GM11168 (cell line): Measurements from ENCODE around the gene ZNF564.
"Not testable (repeated sequence)": the region's sequence is repeated elsewhere in the genome, so short reads cannot be mapped to it uniquely, and the experiment has no call there.

Experiments
- in situ Hi-C: fragments of 300-500 bp; cut with MboI; formaldehyde crosslinking; loops from one replicate; pipeline ENCODE4 v1.12.0; 2022; ENCODE audit warnings: low sequenced_read_pairs; ENCODE audit not compliant: unreplicated experiment

Gene ZNF564

DNA sequence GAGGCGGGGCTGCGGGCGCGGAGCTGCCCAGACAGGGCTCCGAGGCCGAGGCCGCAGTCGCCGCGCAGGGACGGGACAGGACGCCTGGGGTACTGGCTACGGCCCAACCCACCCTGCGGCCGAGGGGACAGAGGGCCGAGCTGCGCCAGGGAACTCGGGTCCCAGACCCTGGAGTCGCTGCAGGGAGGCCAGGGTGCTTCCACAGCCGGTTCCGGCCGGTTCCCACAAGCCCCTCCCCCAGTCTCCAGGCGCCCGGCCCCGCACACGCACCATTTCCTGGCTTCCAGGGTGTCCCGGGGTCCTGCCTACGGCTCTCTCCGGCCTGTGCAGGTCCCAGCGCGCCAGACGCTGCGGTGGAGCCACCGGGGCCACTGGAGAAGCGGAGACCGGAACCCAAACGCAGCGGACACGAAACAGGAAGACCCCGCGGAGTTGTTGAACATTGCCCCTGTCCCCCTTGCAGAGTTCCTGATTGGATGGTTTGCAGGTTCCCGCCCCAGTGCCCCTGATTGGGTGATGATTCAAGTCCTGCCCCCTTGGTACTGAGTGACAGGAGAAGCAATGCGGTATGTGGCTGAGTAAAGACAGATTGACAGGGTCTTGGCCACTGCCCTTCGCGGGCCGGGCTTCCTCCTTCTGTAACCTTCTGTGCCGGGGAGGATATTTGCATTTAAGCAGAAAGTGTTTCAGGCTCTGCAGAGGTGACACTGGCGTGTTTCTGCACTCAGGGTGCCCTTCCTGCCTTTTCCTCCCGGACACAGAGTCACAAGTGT lies at the start of gene ZNF564:
Gene ZNF564, minus strand, starts transcription at position 423 of the 773 bp plus-strand sequence. Its CDS starts 150 bp downstream, at position 273.
- in situ Hi-C loops = no loop called here

DNA sequence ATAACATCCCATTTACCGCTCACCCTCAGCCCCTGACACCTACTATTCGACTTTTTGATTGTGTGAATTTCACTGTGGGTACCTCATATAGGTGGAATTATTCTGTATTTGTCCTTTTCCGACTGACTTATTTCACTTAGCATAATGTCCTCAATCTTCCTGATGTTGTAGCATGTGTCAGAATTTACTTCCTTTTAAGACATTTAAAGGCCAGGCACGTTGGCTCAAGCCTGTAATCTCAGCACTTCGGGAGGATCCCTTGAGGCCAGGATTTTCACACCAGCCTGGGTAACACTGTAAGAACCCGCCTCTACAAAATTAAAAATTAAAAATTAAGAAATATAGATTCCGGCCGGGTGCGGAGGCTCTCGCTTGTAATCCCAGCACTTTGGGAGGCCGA lies 46.3 kb upstream of the ZNF564 start:
- in situ Hi-C loops = no loop called here

DNA sequence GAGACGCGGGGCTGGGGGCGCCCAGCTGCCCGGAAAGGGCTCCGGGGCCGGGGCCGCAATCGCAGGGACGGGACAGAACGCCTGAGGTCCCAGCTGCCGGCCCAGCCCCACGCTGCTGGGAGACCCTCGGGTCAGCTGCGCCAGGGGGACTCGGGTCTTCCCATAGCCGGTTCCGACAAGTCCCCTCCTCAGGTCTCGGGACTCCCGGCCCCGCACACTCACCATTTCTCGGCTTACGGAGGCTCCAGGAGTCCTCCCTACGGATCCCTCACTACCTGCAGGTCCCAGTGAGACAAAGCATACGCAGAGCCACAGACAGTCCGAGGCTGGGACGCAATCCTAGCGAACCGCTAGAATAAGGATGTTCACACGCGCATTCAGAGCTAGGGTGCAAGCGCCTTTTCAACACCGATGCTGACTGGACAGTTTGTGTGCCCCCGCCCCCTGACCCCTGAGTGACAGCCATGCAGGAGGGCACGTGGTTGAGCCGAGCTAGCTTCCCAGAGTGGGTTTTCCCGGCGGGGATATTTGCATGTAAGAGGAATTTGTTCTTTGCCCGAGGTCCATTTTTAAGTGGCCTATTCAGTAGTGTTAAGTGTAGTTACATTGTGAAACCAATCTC lies 45.8 kb upstream of the ZNF564 start:
- in situ Hi-C loops = no loop called here

DNA sequence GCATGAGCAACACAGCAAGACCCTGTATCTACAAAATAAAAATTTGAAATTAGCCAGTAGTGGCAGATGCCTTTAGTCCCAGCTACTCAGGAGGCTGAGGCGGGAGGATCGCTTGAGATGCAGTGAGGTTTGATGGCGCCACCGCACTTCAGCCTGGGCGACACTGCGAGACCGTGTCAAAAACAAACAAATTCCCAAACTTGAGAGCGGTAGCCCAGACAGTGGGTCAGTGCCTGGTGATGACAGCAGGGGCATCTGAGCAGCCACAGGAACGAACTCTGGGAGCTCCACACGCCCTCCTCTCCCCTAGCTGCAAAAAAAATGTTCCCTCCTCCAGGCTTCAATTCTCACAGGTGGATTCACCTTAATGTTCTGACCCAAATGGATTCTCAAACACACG lies 45.2 kb upstream of the ZNF564 start:
- in situ Hi-C loops = no loop called here

DNA sequence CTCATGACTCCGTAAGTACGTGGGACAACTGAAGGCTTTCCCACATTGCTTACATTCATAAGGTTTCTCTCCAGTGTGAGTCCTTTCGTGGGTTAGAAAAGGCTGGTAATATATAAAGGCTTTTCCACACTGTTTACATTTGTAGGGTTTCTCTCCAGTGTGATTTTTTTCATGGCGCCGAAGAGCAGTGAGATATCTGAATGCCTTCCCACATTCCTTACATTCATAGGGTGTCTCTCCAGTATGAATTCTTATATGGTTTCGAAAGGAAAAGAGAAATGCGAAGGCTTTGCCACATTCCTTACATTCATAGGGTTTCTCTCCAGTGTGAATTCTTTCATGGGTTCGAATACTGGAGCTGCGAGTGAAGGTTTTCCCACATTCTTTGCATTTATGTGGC lies 29.8 kb upstream of the ZNF564 start:
- in situ Hi-C loops = no loop called here

DNA sequence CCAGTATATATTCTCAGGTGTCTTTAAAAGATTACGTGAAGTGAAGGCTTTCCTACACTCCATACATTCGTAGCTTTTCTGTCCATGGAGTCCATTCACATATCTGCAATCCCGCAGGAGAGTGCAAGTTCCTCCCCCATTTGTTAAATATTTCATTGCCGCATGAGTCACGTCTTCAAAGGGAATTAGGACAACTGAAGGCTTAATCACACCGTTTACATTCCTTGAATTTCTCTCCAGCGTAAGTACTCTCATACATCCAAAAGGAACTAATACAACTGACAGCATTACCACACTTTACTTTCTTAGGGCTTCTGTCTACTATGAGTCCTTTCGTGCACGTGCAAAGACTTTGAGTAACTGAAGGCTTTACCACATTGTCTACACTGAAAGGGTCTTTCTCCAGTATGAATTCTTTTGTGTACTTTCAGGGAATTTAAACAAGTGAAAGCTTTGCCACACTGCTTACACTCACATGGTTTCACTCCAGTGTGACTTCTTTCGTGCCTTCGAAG lies 29.0 kb upstream of the ZNF564 start:
- in situ Hi-C loops = no loop called here

DNA sequence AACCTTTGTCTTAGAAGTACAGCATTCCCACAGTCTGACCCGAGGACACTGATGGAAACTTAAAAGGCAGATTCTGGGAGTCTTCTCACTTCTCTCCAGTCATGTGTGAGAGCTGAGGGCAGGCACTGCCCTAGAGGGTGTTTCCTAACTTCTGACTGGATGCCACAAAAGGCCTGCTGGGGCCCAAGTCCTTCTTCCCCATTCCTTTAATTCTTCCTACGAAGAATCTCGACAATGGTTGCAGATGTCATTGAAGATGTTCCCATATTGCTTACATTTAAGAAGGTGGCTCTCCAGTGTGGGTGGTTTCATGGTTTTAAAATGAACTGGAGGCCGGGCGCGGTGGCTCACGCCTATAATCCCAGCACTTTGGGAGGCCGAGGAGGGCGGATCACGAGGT lies 27.4 kb upstream of the ZNF564 start:
- in situ Hi-C loops = no loop called here

DNA sequence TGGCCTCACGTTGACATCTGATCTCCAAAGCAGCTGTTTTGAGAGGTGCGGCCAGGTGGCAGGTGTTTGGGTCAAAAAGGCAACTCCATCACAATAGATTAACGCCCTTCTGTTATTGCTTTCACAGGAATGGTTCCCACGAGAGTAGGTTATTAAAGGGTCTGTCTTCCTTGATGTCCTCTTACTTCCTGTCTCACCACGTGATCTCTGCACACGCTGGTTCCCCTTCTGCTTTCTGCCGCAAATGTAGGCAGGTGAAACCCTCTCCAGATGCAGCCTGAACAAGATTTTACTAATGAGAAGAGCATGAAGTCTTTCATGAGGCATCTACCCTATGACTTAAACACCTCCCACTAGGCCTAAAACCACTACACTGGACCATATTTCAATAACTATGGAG lies 22.8 kb upstream of the ZNF564 start:
- in situ Hi-C loops = no loop called here

DNA sequence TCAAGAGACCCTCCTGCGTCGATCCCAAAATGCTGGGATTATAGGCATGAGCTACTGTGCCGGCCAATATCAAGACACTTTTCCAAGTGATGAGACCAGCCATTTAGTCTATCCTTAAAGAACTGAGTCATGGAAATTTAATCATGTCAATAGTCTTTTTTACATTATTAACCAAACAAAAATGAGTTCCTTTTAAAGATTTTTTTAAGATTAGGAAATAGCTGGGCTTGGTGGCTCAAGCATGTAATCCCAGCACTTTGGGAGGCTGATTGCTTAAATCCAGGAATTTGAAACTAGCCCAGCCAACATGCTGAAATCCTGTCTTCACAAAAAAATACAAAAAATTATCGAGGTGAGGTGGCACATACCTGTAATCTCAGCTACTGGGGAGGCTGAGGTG lies 16.7 kb upstream of the ZNF564 start:
- in situ Hi-C loops = no loop called here

DNA sequence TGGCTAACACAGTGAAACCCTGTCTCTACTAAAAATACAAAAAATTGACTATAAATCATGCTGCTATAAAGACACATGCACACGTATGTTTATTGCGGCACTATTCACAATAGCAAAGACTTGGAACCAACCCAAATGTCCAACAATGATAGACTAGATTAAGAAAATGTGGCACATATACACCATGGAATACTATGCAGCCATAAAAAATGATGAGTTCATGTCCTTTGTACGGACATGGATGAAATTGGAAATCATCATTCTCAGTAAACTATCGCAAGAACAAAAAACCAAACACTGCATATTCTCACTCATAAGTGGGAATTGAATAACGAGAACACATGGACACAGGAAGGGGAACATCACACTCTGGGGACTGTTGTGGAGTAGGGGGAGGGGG lies 15.1 kb upstream of the ZNF564 start:
- in situ Hi-C loops = not testable (repeated sequence)

DNA sequence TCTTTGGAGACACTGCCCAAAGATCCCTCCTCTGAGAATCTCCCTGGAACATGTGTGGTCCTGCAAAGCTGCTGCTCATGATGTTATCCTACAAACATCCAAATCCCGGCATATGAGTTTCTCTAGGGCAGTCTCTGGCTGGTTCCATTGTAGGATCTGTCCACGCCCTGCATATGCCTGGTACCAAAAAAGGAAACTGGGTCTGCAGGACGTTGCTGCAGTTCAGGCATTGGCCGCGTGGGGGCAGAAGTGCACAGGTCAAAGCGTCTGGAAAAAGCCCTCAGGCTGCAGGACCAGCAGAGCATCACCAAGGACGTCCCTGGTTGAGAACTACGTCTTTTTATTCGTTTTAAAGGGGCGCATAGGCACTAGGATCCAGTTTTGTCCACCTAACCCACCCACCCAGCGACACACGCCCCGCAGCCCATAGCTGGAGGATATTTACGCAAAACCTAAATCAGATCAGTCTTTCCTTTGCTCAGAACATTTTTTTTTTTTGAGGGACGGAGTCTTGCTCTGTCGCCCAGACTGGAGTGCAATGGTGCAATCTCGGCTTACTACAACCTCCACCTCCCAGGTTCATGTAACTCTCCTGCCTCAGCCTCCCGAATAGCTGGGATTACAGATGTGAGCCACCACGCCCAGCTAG lies 12.9 kb upstream of the ZNF564 start:
- in situ Hi-C loops = loop anchor here (5.0 kb wide), 1 partner anchor 108 kb away; no protein-coding TSS in a partner anchor

DNA sequence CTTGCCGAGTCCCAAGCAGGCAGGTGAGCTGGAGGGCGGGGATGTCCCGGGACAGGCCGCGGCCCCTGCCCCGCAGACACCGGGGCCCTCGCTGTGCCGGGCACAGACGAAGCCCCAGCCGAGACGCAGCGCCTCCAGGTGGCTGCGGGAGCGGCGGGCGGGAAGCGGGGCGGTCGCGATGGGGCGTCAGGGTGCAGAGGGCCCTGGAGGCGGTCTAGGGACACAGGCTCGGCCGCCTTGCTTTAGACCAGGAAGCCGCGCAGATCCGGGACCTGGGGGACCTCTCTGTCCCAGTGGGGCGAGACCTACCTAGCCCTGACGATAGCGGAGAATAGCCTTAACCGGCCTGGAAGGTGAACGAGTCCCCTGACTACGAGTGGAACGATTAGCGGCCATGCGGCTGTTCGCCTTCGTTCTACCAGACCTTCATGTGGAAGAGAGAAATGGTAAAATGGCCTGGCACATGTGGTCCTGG lies 4.2 kb upstream of the ZNF564 start:
- in situ Hi-C loops = no loop called here

DNA sequence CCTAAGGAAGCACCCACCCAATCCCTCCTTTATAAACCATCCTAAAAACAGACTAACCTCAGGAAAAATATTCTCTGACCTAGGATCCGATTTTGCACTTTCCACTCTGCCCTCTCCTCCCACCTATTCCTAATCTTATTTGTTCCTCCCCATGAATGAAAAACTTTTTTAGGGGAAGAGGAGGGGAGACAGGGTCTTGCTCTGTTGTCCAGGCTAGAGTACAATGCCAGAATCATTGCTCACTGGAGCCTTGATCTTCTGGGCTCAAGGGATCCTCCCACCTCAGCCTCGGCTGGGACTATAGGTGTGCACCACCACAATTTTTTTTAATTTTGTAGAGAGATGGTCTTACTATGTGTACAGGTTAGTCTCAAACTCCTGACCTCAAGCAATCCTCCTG lies 4.4 kb downstream of the ZNF564 start:
- in situ Hi-C loops = no loop called here

DNA sequence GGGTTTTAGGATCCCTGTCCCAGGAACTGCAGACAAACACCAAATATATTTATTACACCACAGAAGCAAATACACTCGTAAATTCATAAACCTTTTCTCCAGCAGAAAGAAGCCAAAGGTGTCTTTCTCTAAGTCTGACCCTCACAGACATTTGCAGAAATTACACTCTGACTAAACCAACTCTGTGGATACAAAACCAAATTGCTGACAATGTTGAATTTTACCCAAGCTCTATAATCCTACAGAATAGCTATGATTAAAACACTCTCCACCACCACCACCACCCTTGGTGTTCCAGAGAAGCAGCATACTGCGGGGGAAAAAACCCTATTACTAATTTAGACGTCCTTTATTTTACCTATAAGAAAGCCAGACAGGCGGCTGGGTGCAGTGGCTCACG lies 5.2 kb downstream of the ZNF564 start:
- in situ Hi-C loops = no loop called here

DNA sequence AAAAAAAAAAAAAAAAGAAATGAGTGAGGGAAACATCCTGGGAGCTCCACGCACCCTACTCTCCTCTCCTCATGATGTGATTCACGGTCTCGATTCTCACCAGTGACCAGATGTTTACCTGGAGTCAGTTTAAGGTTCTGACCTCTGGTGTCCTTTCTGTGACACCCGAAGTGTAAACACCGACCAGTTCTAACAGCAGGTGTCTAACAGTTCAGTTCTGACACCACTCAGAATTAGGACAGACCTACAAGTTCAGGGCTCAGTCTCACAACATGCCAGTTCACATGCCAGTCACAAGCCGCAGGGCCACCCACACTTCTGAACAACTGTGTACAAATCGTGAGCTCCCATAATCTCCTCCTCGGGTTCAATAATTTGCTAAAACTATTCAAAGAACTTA lies 6.0 kb downstream of the ZNF564 start:
- in situ Hi-C loops = no loop called here

DNA sequence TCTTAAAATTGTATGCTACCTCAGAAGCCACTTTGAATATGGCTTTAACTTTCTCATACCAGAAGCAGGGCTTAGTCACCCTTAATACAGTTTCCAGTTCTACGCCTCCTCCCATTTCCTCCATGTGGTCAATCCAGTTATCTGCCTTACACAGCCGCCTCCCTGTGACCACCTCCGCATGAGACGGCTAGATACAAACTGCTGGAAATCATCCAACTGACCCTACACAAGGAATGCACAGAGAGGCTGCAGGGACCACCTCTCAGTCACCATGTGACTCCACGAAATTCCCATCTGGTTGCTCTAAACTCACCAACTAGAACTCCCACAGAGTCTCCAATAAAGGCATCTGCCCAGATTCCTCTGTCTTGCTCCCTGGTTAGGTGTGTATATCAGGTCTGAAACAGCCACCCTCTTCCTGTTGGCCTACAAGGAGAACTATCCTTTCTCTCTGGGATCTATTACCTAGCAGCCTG lies 6.8 kb downstream of the ZNF564 start:
- in situ Hi-C loops = no loop called here

DNA sequence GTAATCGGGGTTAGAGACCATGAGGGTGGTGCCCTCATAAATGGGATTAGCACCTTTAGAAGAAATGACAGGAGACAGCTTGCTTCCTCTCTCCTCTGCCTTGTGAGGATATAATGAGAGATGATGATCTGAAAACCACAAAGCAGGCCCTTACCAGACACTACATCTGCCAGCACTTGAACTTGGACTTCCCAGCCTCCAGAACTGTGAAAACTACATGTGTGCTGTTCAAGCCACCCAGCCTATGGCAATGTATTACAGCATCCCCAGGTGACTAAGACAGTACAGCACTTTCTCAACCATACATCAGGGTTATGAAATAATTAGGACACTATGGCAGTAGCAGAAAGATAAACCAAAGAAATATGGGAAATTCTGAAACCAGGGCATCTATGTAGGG lies 7.4 kb downstream of the ZNF564 start:
- in situ Hi-C loops = no loop called here

DNA sequence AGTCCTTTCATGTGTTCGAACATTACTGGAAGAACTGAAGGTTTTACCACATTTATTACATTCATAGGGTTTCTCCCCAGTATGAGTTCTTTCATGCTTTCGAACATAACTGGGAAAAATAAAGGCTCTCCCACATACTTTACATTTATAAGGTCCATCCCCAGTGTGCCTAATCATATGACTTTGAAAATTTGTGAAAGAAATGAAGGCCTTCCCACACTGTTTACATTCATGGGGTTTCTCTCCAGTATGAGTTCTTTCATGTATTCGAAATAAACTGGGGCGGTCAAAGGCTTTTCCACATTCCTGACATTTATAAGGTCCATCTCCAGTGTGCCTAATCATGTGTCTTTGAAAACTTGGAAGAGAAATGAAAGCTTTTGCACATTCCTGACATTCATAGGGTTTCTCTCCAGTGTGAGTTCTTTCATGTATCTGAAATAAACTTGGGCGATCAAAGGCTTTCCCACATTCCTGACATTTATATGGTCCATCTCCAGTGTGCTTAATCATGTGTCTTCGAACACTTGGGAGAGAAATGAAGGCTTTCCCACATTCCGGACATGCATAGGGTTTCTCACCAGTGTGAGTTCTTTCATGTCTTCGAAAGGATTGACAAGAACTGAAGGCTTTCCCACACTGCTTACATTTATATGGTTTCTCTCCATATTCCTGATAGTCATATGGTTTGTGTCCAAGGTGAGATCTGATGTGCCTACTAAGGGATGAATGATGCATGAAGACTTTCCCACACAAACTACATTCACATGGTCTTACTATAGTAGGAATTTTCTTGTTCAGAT lies 24.0 kb downstream of the ZNF564 start:
- in situ Hi-C loops = no loop called here

DNA sequence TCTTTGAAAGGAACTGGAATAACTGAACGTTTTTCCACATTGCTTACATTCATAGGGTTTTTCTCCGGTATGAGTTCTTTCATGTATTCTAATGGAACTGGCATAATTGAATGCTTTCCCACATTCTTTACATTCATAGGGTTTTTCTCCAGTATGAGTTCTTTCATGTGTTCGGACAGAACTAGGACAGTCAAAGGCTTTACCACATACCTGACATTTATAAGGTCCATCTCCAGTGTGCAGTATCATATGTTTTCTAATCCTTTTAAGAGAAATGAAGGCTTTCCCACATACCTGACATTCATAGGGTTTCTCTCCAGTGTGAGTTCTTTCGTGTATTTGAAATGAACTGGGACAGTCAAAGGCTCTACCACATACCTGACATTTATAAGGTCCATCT lies 24.7 kb downstream of the ZNF564 start:
- in situ Hi-C loops = no loop called here

DNA sequence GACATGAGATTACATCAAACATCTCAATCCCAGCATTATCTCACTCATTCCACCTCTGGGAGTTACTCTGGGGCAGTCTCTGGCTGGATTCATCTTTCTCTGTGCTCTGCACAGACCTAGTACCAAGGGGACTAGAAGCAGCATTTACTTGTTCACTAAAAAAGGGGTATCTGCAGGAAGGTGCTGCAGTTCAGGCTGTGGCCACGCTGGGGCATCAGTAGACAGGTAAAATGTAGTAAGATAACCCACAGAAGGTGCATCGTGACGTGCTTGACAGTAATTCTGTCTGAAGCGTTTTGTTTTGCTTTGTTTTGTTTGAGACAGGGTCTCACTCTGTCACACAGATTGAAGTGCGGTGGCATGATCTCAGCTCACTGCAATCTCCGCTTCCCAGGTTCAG lies 29.3 kb downstream of the ZNF564 start:
- in situ Hi-C loops = no loop called here
